Measurements from ENCODE around the gene PSD4.

PSD4 gene

GRCh38 chr2:113220970-113221708, 47.4 kb downstream of the PSD4 start:
- DNase-seq (ENCODE audit: low read depth in 3 of 3, low spot score in 1 of 3) = no peak

- DNase-seq (ENCODE audit: low read depth in 3 of 3, low spot score in 1 of 3) = no peak
Observed at GRCh38 chr2:113221846-113222245, 48.1 kb downstream of the PSD4 start.

GRCh38 chr2:113223813-113224212, 50.0 kb downstream of the PSD4 start:
- no peak for DNase-seq (ENCODE audit: low read depth in 3 of 3, low spot score in 1 of 3)

GRCh38 chr2:113224647-113225236, 51.0 kb downstream of the PSD4 start:
- DNase-seq (ENCODE audit: low read depth in 3 of 3, low spot score in 1 of 3) = no peak

- DNase-seq (ENCODE audit: low read depth in 3 of 3, low spot score in 1 of 3) = no peak
Observed at GRCh38 chr2:113225263-113226259, 51.8 kb downstream of the PSD4 start.

GRCh38 chr2:113226462-113226861, 52.7 kb downstream of the PSD4 start:
- DNase-seq (ENCODE audit: low read depth in 3 of 3, low spot score in 1 of 3) = no peak

- DNase-seq (ENCODE audit: low read depth in 3 of 3, low spot score in 1 of 3) = no peak
Observed at GRCh38 chr2:113227290-113227689, 53.5 kb downstream of the PSD4 start.

GRCh38 chr2:113227698-113228097, 53.9 kb downstream of the PSD4 start:
- no peak for DNase-seq (ENCODE audit: low read depth in 3 of 3, low spot score in 1 of 3)

- no peak for DNase-seq (ENCODE audit: low read depth in 3 of 3, low spot score in 1 of 3)
Observed at GRCh38 chr2:113228351-113228750, 54.6 kb downstream of the PSD4 start.

- no peak for DNase-seq (ENCODE audit: low read depth in 3 of 3, low spot score in 1 of 3)
Observed at GRCh38 chr2:113228991-113229716, 55.4 kb downstream of the PSD4 start.

- DNase-seq (ENCODE audit: low read depth in 3 of 3, low spot score in 1 of 3) = no peak
Observed at GRCh38 chr2:113229795-113230194, 56.0 kb downstream of the PSD4 start.

GRCh38 chr2:113230531-113230930, 56.8 kb downstream of the PSD4 start:
- DNase-seq (ENCODE audit: low read depth in 3 of 3, low spot score in 1 of 3) = no peak

- DNase-seq (ENCODE audit: low read depth in 3 of 3, low spot score in 1 of 3) = no peak
Observed at GRCh38 chr2:113231064-113231463, 57.3 kb downstream of the PSD4 start.

GRCh38 chr2:113232123-113232522, 58.4 kb downstream of the PSD4 start:
- no peak for DNase-seq (ENCODE audit: low read depth in 3 of 3, low spot score in 1 of 3)

GRCh38 chr2:113232740-113233139, 59.0 kb downstream of the PSD4 start:
- no peak for DNase-seq (ENCODE audit: low read depth in 3 of 3, low spot score in 1 of 3)

- DNase-seq (ENCODE audit: low read depth in 3 of 3, low spot score in 1 of 3) = no peak
Observed at GRCh38 chr2:113233593-113234550, 60.1 kb downstream of the PSD4 start.

GRCh38 chr2:113234721-113235346, 61.1 kb downstream of the PSD4 start:
- no peak for DNase-seq (ENCODE audit: low read depth in 3 of 3, low spot score in 1 of 3)

GRCh38 chr2:113235347-113236226, 61.8 kb downstream of the PSD4 start:
- peak; percentile 17 to 47 (median 34) for DNase-seq (ENCODE audit: low read depth in 3 of 3, low spot score in 1 of 3)

All from stimulated activated CD4-positive, alpha-beta T cell treated with anti-CD3 and anti-CD28 coated beads, TNF-alpha, amount 100 ng/mL, for 1 hour (primary cell).